Activated naive CD8-positive, alpha-beta T cell (primary cell): Measurements from ENCODE around the gene PALB2.

Experiments used
- H3K27ac Mint-ChIP-seq: one replicate; pipeline ENCODE4 v1.8.0; 2021; ENCODE audit warnings: mixed read lengths
- H3K27me3 Mint-ChIP-seq: one replicate; pipeline ENCODE4 v1.8.0; 2021; ENCODE audit warnings: mixed read lengths
- H3K36me3 Mint-ChIP-seq: one replicate; pipeline ENCODE4 v1.8.0; 2021; ENCODE audit warnings: mixed read lengths
- H3K4me1 Mint-ChIP-seq: one replicate; pipeline ENCODE4 v1.8.0; 2021; ENCODE audit warnings: low read depth, mixed read lengths
- H3K4me3 Mint-ChIP-seq: one replicate; pipeline ENCODE4 v1.8.0; 2021; ENCODE audit warnings: mild to moderate bottlenecking, mixed read lengths
- H3K9me3 Mint-ChIP-seq: one replicate; pipeline ENCODE4 v1.8.0; 2021; ENCODE audit warnings: low read depth, mixed read lengths

The PALB2 gene

DNA sequence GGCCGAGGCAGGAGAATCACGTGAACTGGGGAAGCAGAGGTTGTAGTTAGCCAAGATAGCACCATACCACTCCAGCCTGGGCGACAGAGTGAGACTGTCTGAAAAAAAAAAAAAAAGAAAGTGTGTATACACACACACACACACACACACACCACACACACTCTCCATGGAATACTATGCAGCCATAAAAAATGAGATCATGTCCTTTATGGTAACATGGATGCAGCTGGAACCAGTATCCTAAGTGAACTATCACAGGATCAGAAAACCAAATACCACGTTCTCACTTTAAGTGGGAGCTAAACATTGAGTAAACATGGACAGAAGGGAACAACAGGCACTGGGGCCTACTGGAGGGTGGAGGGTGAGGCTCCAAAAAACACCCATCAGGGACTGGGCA is 61.7 kb downstream of the PALB2 start:
- Mint-ChIP-seq H3K36me3 (peaks cover 8% of the 10 kb centered on the region), H3K9me3 (no peaks in the 10 kb centered on the region), H3K27me3 (no peaks in the 10 kb centered on the region), H3K4me3 (no peak overlapping the region), H3K27ac (no peak overlapping the region), H3K4me1 (no peaks in the 10 kb centered on the region)

GRCh38 chr16:23578101-23578830 is 62.8 kb downstream of the PALB2 start:
- Mint-ChIP-seq H3K36me3 (peaks cover 5% of the 10 kb centered on the region), H3K9me3 (no peaks in the 10 kb centered on the region), H3K27ac (no peak overlapping the region), H3K4me1 (no peaks in the 10 kb centered on the region), H3K4me3 (no peak overlapping the region), H3K27me3 (no peaks in the 10 kb centered on the region)

GRCh38 chr16:23577493-23577892 is 63.6 kb downstream of the PALB2 start:
- peaks cover 5% of the 10 kb centered on the region for H3K36me3 Mint-ChIP-seq
- no peak overlapping the region for H3K27ac Mint-ChIP-seq
- no peaks in the 10 kb centered on the region for H3K27me3 Mint-ChIP-seq
- H3K4me1 Mint-ChIP-seq: no peaks in the 10 kb centered on the region
- no peaks in the 10 kb centered on the region for H3K9me3 Mint-ChIP-seq
- H3K4me3 Mint-ChIP-seq: no peak overlapping the region

GRCh38 chr16:23575834-23576233 is 65.3 kb downstream of the PALB2 start:
- no peaks in the 10 kb centered on the region for H3K4me1 Mint-ChIP-seq
- H3K9me3 Mint-ChIP-seq: no peaks in the 10 kb centered on the region
- H3K27me3 Mint-ChIP-seq: no peaks in the 10 kb centered on the region
- H3K36me3 Mint-ChIP-seq: peaks cover 8% of the 10 kb centered on the region
- no peak overlapping the region for H3K27ac Mint-ChIP-seq
- H3K4me3 Mint-ChIP-seq: no peak overlapping the region

DNA sequence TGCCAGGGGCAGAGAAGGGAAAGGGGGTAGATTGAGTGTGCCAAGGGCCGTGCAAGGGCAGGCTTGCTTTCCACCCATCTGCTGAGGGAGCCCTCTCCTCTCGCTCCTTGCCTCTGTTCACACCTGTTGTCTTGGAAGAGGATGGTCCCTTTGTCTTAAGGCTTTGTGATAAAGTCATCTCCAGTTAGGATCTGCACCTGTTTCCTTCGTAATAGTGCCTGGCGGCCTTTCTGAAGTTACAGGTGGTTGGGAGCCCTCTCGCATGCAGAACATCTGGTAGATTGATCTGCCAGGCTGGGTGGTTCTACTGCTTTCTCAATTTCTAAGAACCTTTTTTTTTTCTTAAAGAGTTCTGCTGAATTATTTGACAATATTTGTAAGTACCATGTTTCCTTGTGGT is 67.3 kb downstream of the PALB2 start:
- Mint-ChIP-seq H3K4me3 (no peak overlapping the region), H3K27ac (no peak overlapping the region), H3K4me1 (no peaks in the 10 kb centered on the region), H3K36me3 (peaks cover 5% of the 10 kb centered on the region), H3K27me3 (no peaks in the 10 kb centered on the region), H3K9me3 (no peaks in the 10 kb centered on the region)

DNA sequence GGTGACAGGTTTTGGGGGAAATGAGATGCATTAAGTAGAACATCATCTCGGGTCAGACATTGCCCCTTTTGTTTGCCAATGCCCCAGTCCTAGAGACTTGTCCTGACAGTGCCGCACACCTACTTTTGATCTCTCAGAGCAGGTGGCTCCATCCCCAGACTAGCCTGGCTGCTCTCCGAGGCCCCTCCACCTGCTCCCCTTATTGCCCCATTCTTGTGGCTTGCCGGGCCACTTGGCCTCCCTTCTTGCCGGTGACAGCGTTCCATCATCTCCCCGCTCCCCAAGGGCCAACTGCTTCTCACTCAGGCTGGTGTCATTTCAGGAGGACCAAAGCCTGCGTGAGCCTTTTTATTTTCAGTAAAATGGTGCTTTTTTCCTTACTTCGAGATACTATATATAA is 68.7 kb downstream of the PALB2 start:
- H3K36me3 Mint-ChIP-seq: peaks cover 5% of the 10 kb centered on the region
- H3K4me1 Mint-ChIP-seq: no peaks in the 10 kb centered on the region

DNA sequence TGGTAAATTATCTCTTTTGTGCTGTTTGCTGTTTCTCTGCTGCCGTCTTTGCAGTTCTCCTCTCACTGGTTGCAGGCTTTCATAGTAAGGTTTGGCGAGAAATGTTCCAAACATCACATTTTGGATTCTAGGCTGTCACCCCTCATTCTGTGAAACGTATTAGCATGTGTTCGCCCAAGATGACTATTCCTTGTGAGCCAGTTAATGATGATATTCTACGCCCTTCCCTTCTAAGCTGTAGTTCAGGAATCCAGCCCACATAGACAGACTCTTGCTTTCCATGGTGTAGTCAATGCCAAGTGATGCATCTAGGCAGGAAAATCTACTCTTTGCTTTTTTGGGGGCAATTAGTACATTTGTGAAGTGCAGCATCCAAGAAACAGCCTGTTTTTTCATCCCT is 69.2 kb downstream of the PALB2 start:
- Mint-ChIP-seq H3K4me3 (no peak overlapping the region), H3K4me1 (no peaks in the 10 kb centered on the region), H3K27ac (no peak overlapping the region), H3K36me3 (peaks cover 5% of the 10 kb centered on the region), H3K27me3 (no peaks in the 10 kb centered on the region), H3K9me3 (no peaks in the 10 kb centered on the region)

More for the DNA sequence above, 68.7 kb downstream of the PALB2 start:
- no peaks in the 10 kb centered on the region for H3K9me3 Mint-ChIP-seq
- H3K4me3 Mint-ChIP-seq: no peak overlapping the region
- H3K27me3 Mint-ChIP-seq: no peaks in the 10 kb centered on the region
- H3K27ac Mint-ChIP-seq: no peak overlapping the region

- Mint-ChIP-seq H3K4me3 (no peak overlapping the region), H3K36me3 (peaks cover 7% of the 10 kb centered on the region), H3K4me1 (no peaks in the 10 kb centered on the region), H3K9me3 (no peaks in the 10 kb centered on the region), H3K27ac (no peak overlapping the region), H3K27me3 (no peaks in the 10 kb centered on the region)
These were observed 70.0 kb downstream of the PALB2 start for GRCh38 chr16:23570992-23571632.

DNA sequence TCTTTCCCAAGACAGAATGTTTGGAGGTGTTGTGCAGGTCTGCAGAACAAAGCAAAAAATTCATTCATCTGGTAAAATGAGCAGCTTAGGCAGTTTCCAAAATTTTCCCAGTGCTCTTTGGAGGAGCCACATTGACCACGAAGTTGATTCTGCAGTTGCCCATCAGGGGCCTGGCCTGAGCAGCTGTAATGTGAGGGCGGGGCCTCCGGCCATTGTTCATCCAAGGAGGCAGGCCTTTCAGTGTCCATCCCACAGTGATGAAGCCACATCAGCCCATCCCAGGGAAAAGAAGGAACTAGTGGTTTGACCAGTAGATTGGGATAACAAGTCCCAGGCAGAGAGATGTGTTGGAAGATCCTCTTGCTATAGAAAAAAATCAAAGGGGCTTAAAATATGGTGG is 73.5 kb downstream of the PALB2 start:
- H3K4me3 Mint-ChIP-seq: no peak overlapping the region
- no peaks in the 10 kb centered on the region for H3K27me3 Mint-ChIP-seq
- H3K36me3 Mint-ChIP-seq: peaks cover 7% of the 10 kb centered on the region
- peaks cover 2% of the 10 kb centered on the region for H3K4me1 Mint-ChIP-seq
- H3K27ac Mint-ChIP-seq: no peak overlapping the region
- no peaks in the 10 kb centered on the region for H3K9me3 Mint-ChIP-seq

DNA sequence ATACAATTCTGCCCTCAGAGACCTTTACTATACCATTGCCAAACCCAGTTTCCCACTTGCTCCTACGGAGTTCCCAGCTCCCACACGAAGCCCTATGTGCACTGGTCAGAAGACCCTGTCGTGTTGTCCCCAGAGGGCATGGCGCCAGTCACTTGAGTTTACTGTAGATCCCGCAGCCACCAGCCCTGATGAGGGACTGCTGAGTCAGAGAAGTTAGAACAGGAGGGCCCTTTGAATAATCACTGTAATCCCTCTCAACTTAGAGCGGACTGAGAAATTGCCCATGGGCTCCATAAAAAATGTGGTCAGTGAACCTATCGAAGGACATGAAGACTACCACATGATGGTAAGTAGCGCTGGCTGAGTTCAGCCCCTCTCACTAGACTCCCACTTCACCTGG is 74.4 kb downstream of the PALB2 start:
- Mint-ChIP-seq H3K4me1 (peaks cover 2% of the 10 kb centered on the region), H3K27ac (no peak overlapping the region), H3K9me3 (no peaks in the 10 kb centered on the region), H3K4me3 (no peak overlapping the region), H3K36me3 (peaks cover 4% of the 10 kb centered on the region), H3K27me3 (no peaks in the 10 kb centered on the region)

GRCh38 chr16:23564575-23565363 is 76.3 kb downstream of the PALB2 start:
- H3K27me3 Mint-ChIP-seq: no peaks in the 10 kb centered on the region
- H3K27ac Mint-ChIP-seq: no peak overlapping the region
- peaks cover 8% of the 10 kb centered on the region for H3K4me1 Mint-ChIP-seq
- peaks cover 4% of the 10 kb centered on the region for H3K36me3 Mint-ChIP-seq
- H3K9me3 Mint-ChIP-seq: no peaks in the 10 kb centered on the region
- H3K4me3 Mint-ChIP-seq: no peak overlapping the region

GRCh38 chr16:23563186-23563585 is 77.9 kb downstream of the PALB2 start:
- H3K27me3 Mint-ChIP-seq: no peaks in the 10 kb centered on the region
- H3K4me3 Mint-ChIP-seq: no peak overlapping the region
- H3K9me3 Mint-ChIP-seq: no peaks in the 10 kb centered on the region
- peaks cover 23% of the 10 kb centered on the region for H3K4me1 Mint-ChIP-seq
- peaks cover 2% of the 10 kb centered on the region for H3K36me3 Mint-ChIP-seq
- H3K27ac Mint-ChIP-seq: no peak overlapping the region

GRCh38 chr16:23562505-23562904 is 78.6 kb downstream of the PALB2 start:
- H3K4me1 Mint-ChIP-seq: peaks cover 23% of the 10 kb centered on the region
- H3K27ac Mint-ChIP-seq: no peak overlapping the region
- no peaks in the 10 kb centered on the region for H3K27me3 Mint-ChIP-seq
- H3K4me3 Mint-ChIP-seq: no peak overlapping the region
- H3K36me3 Mint-ChIP-seq: peaks cover 2% of the 10 kb centered on the region
- no peaks in the 10 kb centered on the region for H3K9me3 Mint-ChIP-seq

GRCh38 chr16:23561586-23561985 is 79.5 kb downstream of the PALB2 start:
- Mint-ChIP-seq H3K9me3 (no peaks in the 10 kb centered on the region), H3K27ac (peak overlapping the region; percentile 11), H3K36me3 (peaks cover under 1% of the 10 kb centered on the region), H3K4me1 (peaks cover 28% of the 10 kb centered on the region), H3K27me3 (no peaks in the 10 kb centered on the region), H3K4me3 (no peak overlapping the region)
